NCI-H146 (cell line): ENCODE results near the gene RPLP2.
A peak's percentile ranks its signal among the peaks of the same experiment; 100 is the strongest.

ENCODE experiments used
- DNase-seq: peaks from one replicate; lab custom pipeline; 2025; lab: John Stamatoyannopoulos, UW

The RPLP2 gene

DNA sequence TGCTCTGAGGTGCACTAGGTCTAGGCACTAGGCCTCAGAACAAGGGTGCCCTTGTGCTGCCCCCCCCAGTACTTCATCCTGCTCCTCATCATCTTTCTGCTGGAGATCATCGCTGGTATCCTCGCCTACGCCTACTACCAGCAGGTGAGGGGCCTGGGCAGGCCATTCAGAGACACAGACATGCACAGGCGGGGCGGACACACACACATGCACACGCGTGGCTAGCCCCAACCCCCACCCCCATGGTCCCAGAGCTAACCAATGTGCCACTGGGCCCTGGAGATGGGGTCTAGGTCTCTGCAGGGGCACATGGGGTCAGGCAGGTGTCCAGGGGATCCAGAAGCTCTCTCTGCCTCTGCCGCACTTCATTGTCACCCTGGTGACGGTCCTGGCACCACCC lies 26.9 kb downstream of the RPLP2 start:
- DNase-seq = no peak

DNA sequence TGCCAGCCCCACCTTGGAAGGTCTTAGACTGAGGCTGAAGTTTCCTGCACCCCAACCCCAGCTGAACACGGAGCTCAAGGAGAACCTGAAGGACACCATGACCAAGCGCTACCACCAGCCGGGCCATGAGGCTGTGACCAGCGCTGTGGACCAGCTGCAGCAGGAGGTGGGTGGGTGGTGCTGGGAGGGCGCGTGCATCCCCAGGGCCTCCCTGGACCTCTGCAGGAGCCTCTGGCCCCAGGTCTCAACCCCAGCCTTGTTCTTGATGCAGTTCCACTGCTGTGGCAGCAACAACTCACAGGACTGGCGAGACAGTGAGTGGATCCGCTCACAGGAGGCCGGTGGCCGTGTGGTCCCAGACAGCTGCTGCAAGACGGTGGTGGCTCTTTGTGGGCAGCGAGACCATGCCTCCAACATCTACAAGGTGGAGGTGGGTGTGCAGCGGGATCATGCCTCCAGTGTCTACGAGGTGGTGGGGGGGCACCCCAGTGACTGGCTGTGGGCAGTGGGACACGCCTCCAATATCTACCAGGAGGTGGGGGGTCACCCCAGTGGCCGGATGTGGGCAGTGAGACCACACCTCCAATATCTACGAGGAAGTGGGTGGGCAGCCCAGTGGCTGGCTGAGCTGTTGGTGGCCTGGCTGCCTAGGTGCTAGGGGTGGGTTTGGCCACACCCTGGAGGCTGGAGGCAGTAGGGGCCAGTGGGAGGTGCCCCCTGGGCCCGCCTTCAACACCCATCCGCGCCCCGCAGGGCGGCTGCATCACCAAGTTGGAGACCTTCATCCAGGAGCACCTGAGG lies 27.6 kb downstream of the RPLP2 start:
- DNase-seq = no peak

DNA sequence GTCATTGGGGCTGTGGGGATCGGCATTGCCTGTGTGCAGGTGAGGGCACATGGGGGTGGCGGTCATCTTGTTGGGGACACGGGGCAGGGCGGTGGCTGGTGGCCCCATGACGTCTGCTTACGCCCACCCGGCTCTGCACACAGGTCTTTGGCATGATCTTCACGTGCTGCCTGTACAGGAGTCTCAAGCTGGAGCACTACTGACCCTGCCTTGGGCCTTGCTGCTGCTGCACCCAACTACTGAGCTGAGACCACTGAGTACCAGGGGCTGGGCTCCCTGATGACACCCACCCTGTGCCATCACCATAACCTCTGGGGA lies 28.2 kb downstream of the RPLP2 start:
- no peak for DNase-seq

DNA sequence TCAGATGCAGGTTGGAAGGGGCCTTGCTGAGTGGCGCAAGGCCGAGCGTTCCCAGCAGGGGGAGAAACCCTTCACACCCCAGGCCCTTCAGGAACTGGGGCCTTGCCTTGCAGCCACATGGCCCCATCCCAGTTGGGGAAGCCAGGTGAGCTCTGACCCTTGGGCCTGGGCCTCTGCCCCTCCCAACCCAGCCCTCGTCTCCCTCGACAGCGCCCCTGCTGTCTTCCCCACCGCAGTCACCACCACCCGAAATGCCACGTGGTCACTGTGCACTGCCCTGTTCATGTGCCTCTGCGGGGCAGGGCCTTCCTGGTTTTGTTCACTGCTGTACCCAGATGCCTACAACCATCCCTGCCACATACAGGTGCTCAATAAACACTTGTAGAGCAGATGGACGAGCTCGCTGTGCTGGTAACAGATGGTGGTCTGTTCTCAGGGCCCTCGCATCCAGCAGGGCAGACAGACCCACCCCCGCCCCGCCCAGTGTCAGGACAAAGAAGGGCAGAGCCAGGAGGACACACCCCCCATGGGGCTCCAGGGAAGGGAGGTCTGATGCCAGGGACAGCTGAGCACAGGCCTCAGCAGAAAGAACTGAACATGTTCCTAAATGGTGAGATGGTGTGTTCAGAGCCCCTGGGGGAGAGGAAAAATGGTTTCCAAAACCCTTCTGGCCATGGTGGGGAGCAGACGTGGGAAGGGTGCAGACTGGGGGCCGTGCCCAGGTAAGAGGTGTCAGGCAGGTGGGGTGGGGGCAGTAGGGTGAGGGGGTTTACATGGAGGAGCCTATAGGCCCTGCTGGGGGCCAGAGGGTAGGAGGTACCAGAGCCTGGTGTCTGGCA lies 28.9 kb downstream of the RPLP2 start:
- DNase-seq = no peak

DNA sequence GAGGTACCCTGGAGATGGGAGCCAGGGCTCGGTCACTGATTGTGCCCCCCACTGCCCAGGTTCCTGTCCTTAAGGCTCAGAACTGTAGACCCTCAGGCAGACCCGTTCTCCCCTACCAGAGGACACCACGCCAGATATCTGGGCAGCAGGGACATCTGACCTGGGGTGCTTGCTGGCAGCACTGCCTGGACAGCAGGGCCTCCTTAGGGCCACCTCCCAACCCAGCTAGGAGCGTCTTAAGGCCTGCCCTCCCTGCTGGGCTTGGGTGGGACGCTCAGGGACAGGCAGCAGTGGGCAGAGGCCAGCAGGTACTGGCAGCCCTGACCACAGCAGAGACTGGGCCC lies 29.5 kb downstream of the RPLP2 start:
- no peak for DNase-seq

DNA sequence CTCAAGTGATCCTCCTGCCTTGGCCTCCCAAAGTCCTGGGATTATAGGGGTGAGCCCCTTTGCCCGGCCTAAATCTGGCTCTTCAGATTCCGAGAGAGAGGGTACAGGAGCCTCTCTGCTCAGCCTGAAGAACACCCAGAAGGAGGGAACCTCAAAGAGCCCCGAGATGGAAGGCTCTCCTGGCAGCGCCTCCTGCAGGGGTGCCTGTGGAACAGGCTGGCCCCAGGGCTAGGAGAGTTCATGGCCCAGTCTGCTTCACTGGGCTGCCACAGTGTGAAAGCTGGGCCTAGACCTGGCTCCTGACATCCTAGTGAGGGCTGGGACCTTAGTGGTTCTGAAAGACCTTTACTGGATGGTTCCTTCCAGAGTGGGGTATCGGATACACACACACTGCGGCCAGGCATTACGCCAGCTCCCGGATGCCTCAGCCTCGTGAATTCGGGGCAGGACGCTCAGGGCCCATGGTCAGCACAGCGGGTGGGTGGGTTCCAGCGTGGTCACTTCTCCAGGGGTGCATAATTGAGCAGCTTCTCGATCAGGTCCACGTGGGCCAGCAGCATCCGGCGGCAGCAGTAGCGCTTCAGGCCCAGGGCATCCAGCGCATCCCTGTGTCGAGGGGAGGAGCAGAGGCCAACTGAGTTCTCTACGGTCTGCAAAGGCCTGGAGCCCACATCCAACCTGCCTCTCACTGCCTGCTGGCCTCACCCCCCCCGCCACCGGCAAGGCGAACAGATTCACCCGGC lies 30.3 kb downstream of the RPLP2 start:
- no peak for DNase-seq

DNA sequence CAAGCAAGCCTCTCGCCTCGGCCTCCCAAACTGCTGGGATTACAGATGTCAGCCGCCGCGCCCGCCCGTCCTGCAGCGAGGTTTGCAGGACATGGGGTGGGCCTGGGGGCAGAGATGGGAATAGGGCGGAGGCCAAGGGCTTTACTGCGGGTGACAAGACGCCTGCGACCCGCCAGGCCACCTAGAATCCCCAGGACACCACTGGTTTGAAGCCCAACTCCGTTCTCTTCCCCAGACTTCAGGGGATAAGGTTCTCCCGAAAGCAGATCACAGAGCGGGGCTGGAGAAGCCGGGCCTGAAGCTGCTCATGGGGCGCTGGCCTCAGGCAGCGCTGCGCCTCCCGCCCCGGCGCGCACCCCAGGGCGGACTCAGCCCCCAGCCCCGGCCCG lies 32.2 kb downstream of the RPLP2 start:
- no peak for DNase-seq

DNA sequence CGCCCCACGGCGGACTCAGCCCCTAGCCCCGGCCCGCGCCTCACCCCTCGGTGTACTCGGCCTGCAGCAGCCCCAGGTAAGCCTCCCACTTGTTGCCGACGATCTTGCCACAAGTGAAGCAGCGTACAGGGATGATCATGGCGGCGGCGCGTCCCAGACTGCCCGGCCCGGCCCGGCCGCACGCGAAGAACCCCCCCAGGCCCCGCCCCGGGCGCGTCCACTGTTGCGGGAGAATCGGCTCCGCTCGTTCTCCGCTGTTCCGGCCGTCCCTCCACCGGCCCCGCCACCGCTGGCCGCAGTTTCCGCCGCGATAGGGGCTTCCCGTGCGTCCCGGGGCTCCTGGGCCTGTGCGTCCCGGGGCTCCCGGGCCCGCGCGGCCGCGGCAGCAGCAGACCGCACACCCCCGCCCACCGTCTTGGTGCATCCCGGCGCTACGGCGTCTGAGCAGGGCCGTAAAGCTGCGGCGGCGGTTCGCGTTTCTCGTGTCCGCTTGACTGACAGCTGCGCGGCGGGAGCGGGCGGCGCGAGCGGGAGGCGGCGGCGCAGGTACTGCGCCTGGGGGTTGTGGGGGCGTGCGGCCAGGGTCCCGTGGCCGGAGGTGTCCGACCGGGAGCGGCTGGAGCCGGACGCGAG lies 32.7 kb downstream of the RPLP2 start, which contains the start of the genes POLR2L and TSPAN4:
Gene POLR2L (minus strand): TSS at position 160 of the 633 bp plus-strand sequence. CDS start 21 bp downstream, at position 139.
Gene TSPAN4 (plus strand): TSS at position 483 of the 633 bp plus-strand sequence. CDS start 7,453 bp downstream, outside the sequence.
- peak; percentile 88 for DNase-seq

DNA sequence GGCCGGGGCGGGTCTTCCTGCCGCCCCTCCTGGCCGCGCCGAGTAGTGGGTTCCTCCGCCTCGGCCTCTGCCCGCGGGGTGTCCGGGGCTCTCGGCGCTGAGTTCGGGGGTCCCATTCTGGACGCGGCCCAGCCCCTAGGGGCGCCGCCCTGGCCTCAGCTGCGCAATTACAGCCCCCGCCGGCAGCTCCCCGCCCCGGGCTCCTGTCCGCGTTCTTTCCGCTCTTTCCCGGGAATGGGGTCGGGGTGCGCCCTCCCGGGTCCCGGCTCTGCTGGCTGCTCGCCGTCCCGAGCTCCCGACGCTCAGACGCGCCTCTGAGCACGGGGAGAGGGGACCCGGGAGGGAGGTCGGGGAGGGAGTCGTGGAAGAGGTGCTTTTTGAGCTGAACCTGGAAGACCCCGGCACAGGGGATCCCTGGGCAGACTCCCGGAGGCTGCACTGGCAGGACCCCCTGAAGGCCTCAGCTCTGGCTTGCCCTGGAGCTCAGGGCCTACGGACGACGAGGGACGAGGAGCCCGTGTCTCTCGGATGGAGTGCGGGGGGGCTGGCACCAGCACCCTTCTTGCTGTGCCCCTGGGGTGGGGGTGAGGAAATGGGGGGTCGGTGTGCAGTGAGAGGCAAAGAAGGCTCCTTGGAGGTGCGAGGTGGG lies 33.4 kb downstream of the RPLP2 start:
- no peak for DNase-seq

DNA sequence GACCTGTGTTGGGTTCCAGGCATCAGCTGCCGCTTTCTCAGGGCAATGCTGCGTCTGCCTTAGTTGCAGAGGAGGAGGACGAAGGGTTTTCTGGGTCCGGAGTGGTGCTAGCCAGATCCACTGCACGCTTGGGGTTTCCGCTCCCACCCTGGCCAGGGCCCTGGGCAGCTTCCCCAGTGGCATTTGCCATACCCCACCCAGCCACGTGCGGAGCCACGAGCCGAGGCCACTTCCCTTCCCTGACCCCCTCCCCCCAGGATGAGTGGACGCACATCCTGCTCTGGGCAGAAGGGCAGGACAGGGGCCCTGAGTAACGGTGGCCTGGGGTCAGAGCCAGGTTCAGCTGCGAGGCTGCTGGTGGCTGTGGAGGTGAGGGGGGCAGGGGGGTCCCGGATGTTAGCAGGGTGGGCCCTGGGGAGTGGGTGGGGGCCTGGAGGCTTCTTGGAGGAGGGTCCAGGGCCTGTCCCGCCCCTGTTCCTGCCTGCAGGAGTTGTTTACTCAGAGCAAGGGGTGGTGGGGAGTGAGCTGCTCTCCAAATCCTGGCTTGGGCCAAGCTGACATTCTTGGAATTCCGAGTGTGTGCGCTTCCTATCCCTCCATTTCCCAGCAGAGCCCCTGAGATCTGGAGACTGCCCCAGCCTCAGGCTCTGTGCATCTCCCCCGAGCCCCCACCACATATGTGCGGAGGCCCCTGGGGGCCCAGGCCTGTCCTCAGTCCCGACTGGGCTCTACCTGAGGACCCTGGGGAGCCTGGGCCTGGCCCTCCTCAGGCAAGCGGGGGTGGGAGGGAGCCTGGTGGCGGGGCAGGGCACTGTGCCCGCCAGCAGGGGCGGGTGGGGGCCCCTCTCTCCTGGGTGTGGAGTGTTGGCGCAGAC lies 34.3 kb downstream of the RPLP2 start:
- no peak for DNase-seq

DNA sequence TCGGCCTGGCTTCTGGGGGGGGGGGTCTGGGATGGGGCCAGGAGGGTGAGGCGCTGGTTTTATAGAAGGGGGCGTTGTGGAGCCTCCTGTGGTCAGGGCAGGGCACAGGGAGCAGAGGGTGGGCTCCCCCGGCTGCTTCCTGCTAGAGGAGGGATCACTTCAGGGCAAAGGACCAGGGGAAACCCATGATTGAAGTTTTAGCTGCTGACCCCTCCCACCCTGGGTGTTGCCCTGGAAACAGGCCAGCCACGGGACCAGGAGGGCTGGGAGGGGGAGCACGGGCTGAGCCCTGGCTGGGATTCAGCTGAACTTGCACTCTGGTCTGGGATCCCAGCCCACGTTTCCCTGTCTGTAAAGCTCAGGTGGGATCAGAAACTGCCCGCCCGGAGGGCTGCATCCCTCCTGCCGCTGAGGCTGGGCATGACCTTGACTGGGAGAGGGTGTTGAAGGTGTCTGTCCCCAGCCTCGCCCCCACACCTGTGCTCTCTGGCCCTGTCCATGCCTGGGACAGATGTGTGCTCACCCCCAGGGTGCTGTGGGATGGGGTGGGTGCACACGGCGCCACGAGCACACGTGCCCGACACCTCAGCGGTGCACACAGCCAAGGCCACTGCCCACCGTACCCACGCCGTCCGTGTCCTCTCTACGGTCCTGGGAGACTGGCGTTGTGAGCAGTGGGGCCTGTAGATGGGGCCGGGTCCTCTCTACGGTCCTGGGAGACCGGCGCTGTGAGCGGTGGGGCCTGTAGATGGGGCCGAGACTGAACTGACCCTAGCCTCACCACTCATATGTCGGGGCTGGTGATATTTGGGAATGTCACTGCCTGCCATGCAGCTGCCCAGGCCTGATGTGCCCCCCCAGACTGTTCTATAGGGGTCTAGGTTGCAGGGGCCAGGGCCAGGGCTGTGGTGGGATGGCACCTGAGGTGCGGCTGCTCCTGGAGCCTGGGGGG lies 35.2 kb downstream of the RPLP2 start:
- DNase-seq = no peak

DNA sequence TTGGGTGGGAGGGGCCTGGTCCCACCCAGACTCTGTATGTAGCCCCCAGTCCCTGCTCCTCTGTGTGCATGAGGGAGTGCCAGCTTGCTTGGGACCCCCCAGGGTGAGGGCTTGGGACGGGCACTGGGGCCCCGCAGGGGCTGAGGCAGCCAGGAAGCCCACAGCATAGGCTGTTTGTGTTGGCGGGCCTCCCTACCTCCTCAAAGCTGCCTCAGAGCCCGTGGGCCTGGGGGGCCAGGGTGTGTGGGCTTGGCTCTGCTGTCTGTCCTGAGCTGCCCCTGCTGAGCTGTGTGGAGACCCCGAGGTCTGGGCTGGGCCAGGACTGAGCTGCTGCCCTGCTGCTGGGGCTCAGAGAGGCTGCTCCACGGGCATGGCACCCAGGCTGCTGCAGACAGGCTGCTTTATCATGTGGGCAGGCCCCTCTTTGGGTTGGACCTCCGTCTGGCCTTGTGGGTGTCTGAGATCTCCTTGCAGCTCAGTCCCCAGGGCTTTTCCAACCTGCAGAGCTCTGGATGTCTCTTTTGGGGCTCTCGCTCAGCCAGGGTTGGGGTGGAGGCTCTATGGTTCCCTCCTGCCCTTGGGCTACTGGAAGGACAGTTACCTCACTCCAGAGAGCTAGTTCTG lies 36.2 kb downstream of the RPLP2 start:
- no peak for DNase-seq

DNA sequence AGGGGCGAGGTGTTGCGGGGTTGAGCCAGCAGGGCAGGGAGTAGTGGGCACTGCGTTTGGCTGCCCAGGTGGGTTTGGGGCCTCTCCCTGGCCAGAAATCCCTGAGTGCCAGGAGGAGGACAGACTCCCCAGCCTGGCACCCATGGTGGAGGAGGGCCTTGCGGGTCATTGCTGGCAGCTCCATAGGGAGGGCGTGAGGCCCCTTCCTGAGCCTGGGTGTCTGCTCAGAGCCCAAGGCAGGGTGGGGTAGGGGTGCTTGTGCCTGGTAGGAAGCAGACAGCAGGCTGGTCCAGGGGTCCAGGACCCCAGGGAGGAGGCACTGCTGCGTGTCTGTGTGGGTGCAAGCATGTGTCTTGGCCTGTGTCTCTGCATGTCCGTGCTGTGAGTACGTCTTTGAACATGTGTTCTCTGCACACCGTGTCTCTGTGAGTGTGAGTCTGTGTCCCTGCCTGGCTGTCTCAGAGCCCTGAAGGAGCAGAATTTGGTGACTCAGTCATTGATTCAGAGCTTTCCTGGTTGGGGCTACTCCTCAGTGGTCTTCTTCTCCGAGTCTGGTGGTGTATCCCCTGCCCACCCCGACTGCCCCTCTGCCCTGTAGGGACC lies 36.8 kb downstream of the RPLP2 start:
- DNase-seq = no peak

DNA sequence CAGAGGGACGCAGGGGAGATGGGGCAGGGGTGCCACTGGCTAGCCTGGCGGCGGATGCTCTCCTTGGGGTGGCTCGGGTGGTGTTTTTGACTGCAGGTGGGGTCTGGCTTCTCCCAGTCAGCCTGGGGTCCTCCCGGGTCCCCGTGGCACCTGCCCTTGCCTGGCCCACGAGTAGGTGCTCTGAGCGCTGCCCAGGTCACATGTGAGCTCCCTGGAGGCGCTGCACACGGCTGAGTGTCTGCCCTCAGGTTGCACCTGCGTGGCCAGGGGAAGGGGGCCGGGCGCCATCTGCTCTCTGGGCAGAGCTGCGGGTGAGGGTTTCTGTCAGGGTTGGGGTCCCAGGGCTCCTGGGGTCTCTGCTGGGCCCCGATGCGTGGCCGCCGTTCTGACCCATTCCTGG lies 38.1 kb downstream of the RPLP2 start:
- DNase-seq = no peak

DNA sequence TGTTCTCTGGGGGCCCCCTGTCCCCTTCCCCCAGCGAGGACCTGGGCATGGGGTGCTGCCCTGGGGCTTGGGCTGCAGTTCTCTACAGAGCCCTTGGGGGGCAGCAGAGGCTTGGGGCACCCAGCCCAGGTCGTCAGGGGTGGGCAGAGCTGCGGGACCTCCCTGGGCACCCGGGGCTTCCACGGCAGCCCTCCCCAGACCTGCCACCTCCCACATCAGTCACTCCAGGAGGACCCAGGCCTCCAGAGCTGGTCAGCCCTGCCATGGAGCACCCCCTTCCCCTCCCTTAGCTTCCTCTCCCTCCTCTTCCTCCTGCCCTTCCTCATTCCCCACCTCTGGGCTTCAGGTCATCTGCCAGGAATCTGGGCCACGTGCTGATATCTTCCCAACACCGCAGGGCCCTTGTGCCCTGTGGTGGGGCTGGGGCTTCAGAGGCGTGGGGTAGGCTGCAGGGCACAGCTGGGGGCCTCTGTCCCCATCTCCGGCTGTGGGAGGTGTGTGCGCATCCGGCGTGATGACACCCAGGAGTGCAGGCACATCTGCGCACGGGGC lies 38.7 kb downstream of the RPLP2 start:
- DNase-seq = peak; percentile 48

DNA sequence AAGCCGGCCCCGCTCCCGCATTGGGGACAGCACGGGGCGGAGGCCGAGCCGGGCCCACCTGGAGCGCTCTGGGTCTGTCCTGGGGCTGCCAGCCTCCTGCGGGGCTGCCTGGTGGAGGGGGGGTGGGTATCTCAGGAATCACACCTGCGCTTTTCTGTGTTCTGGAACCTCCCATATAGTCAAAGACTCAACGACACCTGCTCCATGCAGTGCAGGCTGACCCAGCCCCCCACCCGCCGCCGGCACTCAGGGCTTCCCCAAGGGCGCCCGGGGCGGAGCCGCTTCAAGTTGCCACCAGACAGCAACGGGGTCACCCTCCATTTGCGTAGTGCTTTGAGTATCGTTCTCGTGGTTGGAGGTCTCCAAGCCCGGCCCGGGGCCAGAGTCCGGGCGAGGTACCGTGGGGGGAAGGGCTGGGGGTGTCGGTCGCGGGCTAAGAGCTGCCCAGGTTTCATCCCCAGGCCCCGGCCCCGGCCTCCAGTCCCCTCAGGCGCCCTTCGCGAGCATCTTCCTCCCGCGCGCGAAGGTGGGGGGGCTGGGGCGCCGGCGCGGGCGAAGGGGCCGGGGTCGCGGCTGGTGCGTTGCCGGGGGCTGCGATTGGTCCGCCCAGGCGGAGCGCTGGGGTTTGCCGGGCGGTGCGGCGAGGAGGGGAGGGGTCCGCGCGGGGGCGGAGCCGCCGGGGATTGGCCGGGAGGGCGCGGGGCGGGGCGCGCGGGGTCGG lies 39.5 kb downstream of the RPLP2 start:
- peak; percentile 82 for DNase-seq

DNA sequence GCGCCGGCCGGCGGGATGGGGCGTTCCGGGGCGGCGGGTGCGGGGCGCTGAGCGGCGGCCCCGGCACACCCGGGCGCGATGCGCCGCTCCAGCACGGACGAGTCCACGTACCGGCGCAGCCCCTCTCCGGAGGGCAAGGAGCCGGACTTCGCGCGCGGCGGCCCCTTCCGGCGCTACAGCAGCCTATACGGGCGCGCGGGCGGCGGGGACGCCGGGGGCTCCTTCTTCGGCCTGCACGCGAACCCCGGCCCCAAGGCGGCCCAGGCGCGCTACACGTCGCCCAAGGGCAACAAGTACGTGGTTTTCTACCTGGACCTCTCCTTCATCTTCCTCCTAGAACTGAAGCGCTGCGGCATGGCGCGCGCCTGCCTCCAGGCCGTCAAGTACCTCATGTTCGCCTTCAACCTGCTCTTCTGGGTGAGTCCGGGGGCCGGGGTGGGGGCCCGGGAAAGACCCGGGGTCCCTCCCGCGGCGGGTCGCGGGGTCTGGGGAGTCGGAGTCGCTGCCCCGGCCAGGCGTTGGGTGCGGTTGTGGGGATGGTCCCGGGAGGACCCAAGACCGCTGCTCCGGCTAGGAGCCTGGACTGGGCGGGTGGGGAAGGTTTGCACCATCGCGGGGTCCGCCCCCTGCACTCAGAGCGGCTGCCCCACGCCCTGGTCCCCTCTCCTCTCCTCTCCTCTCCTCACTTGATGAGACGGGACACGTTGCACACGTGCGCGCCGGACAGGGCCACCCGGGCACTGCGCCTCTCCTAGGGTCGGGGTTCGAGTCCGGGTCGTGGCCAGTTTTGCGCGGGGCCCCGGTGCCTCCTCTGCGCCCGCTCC lies 40.4 kb downstream of the RPLP2 start:
- DNase-seq = peak; percentile 62
